Measurements from ENCODE around the gene MARCHF10.
"Not testable (repeated sequence)": the region's sequence is repeated elsewhere in the genome, so short reads cannot be mapped to it uniquely, and the experiment has no call there.

Gene MARCHF10

DNA sequence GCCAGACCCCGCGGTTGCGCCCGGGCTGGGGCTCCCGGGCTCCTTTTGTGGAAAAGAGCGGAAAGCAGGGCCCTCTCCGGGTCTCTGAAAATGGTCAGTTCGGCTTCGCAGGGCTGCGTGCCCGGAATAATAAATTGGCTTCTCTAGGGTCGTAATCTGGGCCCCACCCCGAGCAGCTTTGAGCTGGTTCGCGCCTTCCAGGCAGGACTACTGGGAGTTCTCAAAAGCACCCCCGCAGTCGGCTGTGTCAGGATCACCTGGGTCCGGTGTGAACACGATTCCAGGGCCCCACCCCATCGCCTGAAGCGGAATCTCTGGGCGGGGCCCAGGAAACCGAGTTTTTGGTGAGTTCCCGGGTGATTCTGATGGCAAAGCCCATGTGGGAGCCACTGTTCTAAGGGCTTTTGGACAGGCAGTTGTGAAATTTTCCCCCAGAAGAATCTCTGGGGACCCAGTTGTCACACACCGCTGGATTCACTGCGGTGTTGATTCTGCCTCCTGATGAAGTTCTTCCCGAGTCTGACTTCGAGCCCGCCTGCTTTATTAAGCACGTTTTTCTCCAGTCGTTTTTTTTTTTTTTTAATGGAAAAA lies 103.6 kb downstream of the MARCHF10 start:
- H3K27me3 Mint-ChIP-seq, result peaks cover 12% of the 10 kb centered on the region
- H3K27ac Mint-ChIP-seq, result no peak overlapping the region
- no peak for ATAC-seq (ENCODE audit: low read depth)
- H3K4me3 Mint-ChIP-seq, result peak overlapping the region; percentile 75
- DNase-seq (ENCODE audit: low spot score in 2 of 2), result peak in 1 of 2 donors; percentile 19
- no peaks in the 10 kb centered on the region for H3K36me3 Mint-ChIP-seq
- no peaks in the 10 kb centered on the region for H3K9me3 Mint-ChIP-seq
- peaks cover 3% of the 10 kb centered on the region for H3K4me1 Mint-ChIP-seq

- peaks cover 14% of the 10 kb centered on the region for H3K27me3 Mint-ChIP-seq
- peak overlapping the region; percentile 75 for H3K4me3 Mint-ChIP-seq
- DNase-seq (ENCODE audit: low spot score in 2 of 2) (peak; percentile 68 to 86), ATAC-seq (ENCODE audit: low read depth) (peak; percentile 91)
- no peak overlapping the region for H3K27ac Mint-ChIP-seq
- no peaks in the 10 kb centered on the region for H3K36me3 Mint-ChIP-seq
- no peaks in the 10 kb centered on the region for H3K9me3 Mint-ChIP-seq
- H3K4me1 Mint-ChIP-seq, result peaks cover 3% of the 10 kb centered on the region
These were observed 104.2 kb downstream of the MARCHF10 start for GRCh38 chr17:62703776-62704380.

GRCh38 chr17:62703261-62703775 lies 104.8 kb downstream of the MARCHF10 start:
- peak overlapping the region; percentile 75 for H3K4me3 Mint-ChIP-seq
- DNase-seq (ENCODE audit: low spot score in 2 of 2) (no peak), ATAC-seq (ENCODE audit: low read depth) (peak; percentile 12)
- H3K4me1 Mint-ChIP-seq, result peaks cover 3% of the 10 kb centered on the region
- no peak overlapping the region for H3K27ac Mint-ChIP-seq
- no peaks in the 10 kb centered on the region for H3K36me3 Mint-ChIP-seq
- no peaks in the 10 kb centered on the region for H3K9me3 Mint-ChIP-seq
- peaks cover 14% of the 10 kb centered on the region for H3K27me3 Mint-ChIP-seq

GRCh38 chr17:62702746-62703260 lies 105.3 kb downstream of the MARCHF10 start:
- Mint-ChIP-seq H3K27me3 (peaks cover 14% of the 10 kb centered on the region), H3K9me3 (no peaks in the 10 kb centered on the region), H3K4me3 (peak overlapping the region; percentile 75), H3K4me1 (peaks cover 3% of the 10 kb centered on the region), H3K27ac (no peak overlapping the region), H3K36me3 (no peaks in the 10 kb centered on the region)
- DNase-seq (ENCODE audit: low spot score in 2 of 2), result no peak
- ATAC-seq (ENCODE audit: low read depth), result no peak

DNA sequence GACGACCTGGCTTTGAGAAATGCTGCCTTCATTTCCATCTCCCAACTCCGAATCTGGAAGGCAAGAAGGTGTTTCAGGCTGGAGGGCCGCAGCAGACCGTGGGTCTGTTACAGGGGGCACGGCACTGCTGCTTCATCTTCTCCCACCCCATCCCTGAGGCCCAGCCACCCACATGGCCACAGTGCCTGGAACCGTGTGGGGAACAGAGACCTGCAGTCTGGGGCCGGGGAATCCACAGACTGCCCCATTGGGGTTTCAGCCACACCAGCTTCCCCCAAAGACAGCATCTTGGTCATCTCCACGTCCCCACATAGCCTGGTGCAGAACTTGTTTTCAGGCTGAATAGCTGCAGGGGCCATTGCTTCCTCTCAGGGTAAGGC lies 106.4 kb downstream of the MARCHF10 start:
- ATAC-seq (ENCODE audit: low read depth), result no peak
- Mint-ChIP-seq H3K4me1 (peaks cover 3% of the 10 kb centered on the region), H3K27me3 (peaks cover 9% of the 10 kb centered on the region), H3K4me3 (no peak overlapping the region), H3K9me3 (no peaks in the 10 kb centered on the region), H3K36me3 (no peaks in the 10 kb centered on the region), H3K27ac (no peak overlapping the region)
- no peak for DNase-seq (ENCODE audit: low spot score in 2 of 2)

- Mint-ChIP-seq H3K27me3 (peaks cover 7% of the 10 kb centered on the region), H3K36me3 (no peaks in the 10 kb centered on the region), H3K4me1 (peaks cover 3% of the 10 kb centered on the region), H3K4me3 (no peak overlapping the region), H3K27ac (no peak overlapping the region), H3K9me3 (no peaks in the 10 kb centered on the region)
- DNase-seq (ENCODE audit: low spot score in 2 of 2), result no peak
- ATAC-seq (ENCODE audit: low read depth), result no peak
These were observed 107.0 kb downstream of the MARCHF10 start for GRCh38 chr17:62700964-62701705.

DNA sequence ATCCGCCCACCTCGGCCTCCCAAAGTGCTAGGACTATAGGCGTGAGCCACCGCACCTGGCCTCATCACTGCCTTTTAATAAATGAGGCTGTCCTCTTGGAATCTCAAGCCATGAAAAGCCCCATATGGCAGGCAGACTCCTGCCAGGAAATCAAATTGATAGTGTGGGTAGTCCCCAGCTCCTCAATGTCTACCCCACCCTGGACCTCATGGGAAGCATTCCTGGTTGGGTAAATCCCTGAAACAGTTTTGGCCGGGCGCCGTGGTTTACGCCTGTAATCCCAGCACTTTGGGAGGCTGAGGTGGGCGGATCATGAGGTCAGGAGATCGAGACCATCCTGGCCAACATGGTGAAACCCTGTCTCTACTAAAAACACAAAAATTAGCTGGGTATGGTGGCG lies 109.7 kb downstream of the MARCHF10 start:
- H3K36me3 Mint-ChIP-seq; ATAC-seq (ENCODE audit: low read depth); H3K4me1 Mint-ChIP-seq; H3K4me3 Mint-ChIP-seq; H3K9me3 Mint-ChIP-seq; DNase-seq (ENCODE audit: low spot score in 2 of 2); H3K27ac Mint-ChIP-seq: not testable (repeated sequence)
- peaks cover 13% of the 10 kb centered on the region for H3K27me3 Mint-ChIP-seq

- H3K27me3 Mint-ChIP-seq, result peaks cover 13% of the 10 kb centered on the region
- no peak for DNase-seq (ENCODE audit: low spot score in 2 of 2)
These were observed 111.2 kb downstream of the MARCHF10 start for GRCh38 chr17:62696726-62697490.

DNA sequence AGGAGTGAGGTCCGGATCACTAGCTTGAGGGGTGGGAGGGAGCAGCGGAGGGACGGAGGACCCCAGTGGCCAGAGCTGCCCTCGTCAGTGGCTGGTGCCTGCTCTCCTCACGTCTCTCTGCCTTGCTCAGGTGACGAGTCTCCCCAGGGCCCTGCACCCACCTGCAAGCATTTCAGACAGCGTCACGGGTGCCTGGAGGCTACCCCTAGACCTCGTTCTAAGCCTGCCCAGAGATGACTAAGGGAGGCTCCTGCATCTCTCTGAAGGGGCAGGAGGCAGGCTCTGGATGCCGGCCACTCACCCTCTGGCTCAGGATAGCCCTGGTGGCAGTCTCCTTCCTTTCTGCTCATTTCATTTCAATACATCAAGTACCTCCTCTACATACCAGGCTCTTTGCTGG lies 111.9 kb downstream of the MARCHF10 start:
- Mint-ChIP-seq H3K27ac (no peak overlapping the region), H3K4me1 (no peaks in the 10 kb centered on the region), H3K9me3 (no peaks in the 10 kb centered on the region), H3K36me3 (no peaks in the 10 kb centered on the region), H3K27me3 (peaks cover 13% of the 10 kb centered on the region), H3K4me3 (no peak overlapping the region)
- DNase-seq (ENCODE audit: low spot score in 2 of 2), result no peak
- no peak for ATAC-seq (ENCODE audit: low read depth)

More at GRCh38 chr17:62696726-62697490, 111.2 kb downstream of the MARCHF10 start:
- H3K9me3 Mint-ChIP-seq, result no peaks in the 10 kb centered on the region
- ATAC-seq (ENCODE audit: low read depth), result no peak
- no peak overlapping the region for H3K4me3 Mint-ChIP-seq
- H3K27ac Mint-ChIP-seq, result no peak overlapping the region
- no peaks in the 10 kb centered on the region for H3K4me1 Mint-ChIP-seq
- H3K36me3 Mint-ChIP-seq, result no peaks in the 10 kb centered on the region

GRCh38 chr17:62695093-62695738 lies 112.9 kb downstream of the MARCHF10 start:
- not testable (repeated sequence) for ATAC-seq (ENCODE audit: low read depth); H3K4me1 Mint-ChIP-seq; H3K27ac Mint-ChIP-seq

DNA sequence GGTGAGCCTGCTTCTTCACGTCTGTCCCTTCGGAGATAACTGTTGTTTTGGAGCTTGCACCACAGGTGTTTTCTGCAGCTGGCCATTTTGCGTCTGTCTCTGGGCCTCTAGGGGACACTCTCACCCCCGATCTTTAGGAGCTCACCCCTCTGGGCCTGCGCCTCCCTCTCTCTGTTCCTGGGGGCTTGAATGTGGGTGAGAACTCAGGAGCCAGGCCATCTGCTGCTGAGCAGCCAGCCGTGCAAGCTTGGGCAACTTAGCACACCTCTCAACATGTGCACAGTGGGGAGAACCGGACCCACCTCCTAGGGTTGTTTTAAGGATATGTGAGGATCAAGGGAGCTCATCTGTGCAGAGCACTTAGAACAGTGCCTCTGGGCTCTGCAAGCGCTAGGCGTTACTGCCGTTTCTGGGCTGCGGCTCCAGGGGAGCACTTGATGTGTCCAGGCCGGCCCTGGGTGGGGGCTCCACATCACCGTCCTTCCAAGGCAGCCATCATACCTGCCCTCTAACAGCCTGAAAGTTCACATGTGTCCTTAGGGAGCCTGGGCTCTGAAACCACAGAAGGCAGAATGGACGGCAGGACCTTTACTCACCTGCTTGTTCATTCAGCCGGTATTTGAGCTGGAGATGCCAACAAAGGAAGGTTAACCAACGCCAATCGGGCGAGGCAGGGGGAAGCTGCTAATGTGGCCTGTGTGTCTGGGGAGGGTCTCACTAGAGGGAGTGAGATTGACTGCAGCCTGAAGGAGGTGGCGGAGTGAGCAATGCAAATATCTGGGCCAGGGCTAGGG lies 114.3 kb downstream of the MARCHF10 start:
- ATAC-seq (ENCODE audit: low read depth), result no peak
- Mint-ChIP-seq H3K36me3 (no peaks in the 10 kb centered on the region), H3K27me3 (peaks cover 7% of the 10 kb centered on the region), H3K27ac (no peak overlapping the region), H3K4me3 (no peak overlapping the region), H3K4me1 (no peaks in the 10 kb centered on the region), H3K9me3 (no peaks in the 10 kb centered on the region)
- no peak for DNase-seq (ENCODE audit: low spot score in 2 of 2)

More at GRCh38 chr17:62695093-62695738, 112.9 kb downstream of the MARCHF10 start:
- not testable (repeated sequence) for H3K4me3 Mint-ChIP-seq; H3K9me3 Mint-ChIP-seq; DNase-seq (ENCODE audit: low spot score in 2 of 2); H3K36me3 Mint-ChIP-seq
- H3K27me3 Mint-ChIP-seq, result peaks cover 11% of the 10 kb centered on the region

DNA sequence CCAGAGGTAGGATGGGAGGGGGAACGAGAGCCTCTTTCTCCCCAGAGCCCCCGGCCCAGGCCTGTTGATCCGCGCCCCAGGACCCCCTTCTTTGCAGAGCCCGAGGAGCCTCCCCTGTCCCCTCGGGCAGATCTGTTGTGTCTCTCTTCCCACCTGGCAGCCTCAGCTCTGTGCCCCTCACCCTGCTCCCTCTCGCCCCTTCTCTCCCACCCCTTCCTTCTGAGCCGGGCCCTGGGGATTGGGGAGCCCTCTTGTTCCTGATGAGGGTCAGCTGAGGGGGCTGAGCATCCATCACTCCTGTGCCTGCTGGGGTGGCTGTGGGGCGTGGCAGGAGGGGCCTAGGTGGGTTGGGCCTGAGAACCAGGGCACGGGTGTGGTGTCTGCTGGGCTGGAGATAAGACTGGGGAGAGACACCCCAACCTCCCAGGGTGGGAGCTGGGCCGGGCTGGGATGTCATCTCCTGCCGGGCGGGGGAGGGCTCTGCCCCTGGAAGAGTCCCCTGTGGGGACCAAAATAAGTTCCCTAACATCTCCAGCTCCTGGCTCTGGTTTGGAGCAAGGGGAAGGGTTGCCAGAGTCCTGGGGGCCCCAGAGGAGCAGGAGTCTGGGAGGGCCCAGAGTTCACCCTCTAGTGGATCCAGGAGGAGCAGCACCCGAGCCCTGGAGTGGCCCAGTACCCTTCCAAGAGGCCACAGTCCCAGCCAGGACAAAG lies 115.2 kb downstream of the MARCHF10 start:
- Mint-ChIP-seq H3K4me1 (no peaks in the 10 kb centered on the region), H3K27ac (no peak overlapping the region), H3K4me3 (no peak overlapping the region), H3K36me3 (no peaks in the 10 kb centered on the region), H3K9me3 (no peaks in the 10 kb centered on the region), H3K27me3 (peaks cover 7% of the 10 kb centered on the region)
- no peak for ATAC-seq (ENCODE audit: low read depth)
- no peak for DNase-seq (ENCODE audit: low spot score in 2 of 2)

Data from memory B cell (primary cell).